SU-DHL-6 (cell line): ENCODE data around the gene PPME1.

Experiments
- H2AFZ ChIP-seq: fragments of 200-600 bp; sonication (generic); 2 replicates; pipeline ENCODE4 v1.6.1; 2014; ENCODE audit warnings: low read depth, mild to moderate bottlenecking, moderate library complexity, mixed read lengths, antibody characterized with exemption, low read length; ENCODE audit not compliant: severe bottlenecking
- H3F3A ChIP-seq: fragments of 200-600 bp; shearing (Covaris generic); 2 replicates; pipeline ENCODE4 v1.6.0; 2016; ENCODE audit warnings: antibody characterized with exemption, mild to moderate bottlenecking; ENCODE audit not compliant: insufficient read depth
- H3K27ac ChIP-seq: fragments of 200-600 bp; sonication (generic); 2 replicates; pipeline ENCODE4 v1.5.1; 2016; ENCODE audit warnings: low read depth, mild to moderate bottlenecking, low read length, moderate library complexity, mixed read lengths
- H3K27me3 ChIP-seq: fragments of 200-600 bp; sonication (generic), shearing (Covaris generic); 2 replicates; pipeline ENCODE4 v1.6.0; 2014; ENCODE audit warnings: mild to moderate bottlenecking, low read length
- H3K36me3 ChIP-seq: fragments of 200-600 bp; sonication (generic); 2 replicates; pipeline ENCODE4 v1.6.1; 2014; ENCODE audit warnings: mild to moderate bottlenecking, low read length, mixed read lengths
- H3K4me2 ChIP-seq: fragments of 300-600, 200-600 bp; shearing (Covaris generic), sonication (generic); 2 replicates; pipeline ENCODE4 v1.6.0; 2014; ENCODE audit warnings: low read length, low read depth, mild to moderate bottlenecking; ENCODE audit not compliant: poor library complexity, severe bottlenecking
- H3K4me3 ChIP-seq: fragments of 200-600 bp; sonication (generic); 2 replicates; pipeline ENCODE4 v1.5.1; 2014; ENCODE audit warnings: antibody characterized with exemption, low read length, mild to moderate bottlenecking, mixed read lengths; ENCODE audit not compliant: insufficient read depth, poor library complexity, severe bottlenecking
- H3K79me2 ChIP-seq: fragments of 200-600 bp; sonication (generic); 2 replicates; pipeline ENCODE4 v1.6.1; 2014; ENCODE audit warnings: mild to moderate bottlenecking, low read length, moderate library complexity; ENCODE audit not compliant: insufficient read depth
- H3K9ac ChIP-seq: fragments of 200-600 bp; sonication (generic); 2 replicates; pipeline ENCODE4 v1.7.0; 2014; ENCODE audit warnings: mild to moderate bottlenecking, low read length
- H3K9me2 ChIP-seq: fragments of 200-600 bp; sonication (generic); replicated peaks from 2 replicates; pipeline ENCODE4 v1.6.1; 2014; ENCODE audit warnings: low read length; ENCODE audit not compliant: insufficient read depth
- H3K9me3 ChIP-seq: fragments of 200-600 bp; sonication (generic); 2 replicates; pipeline ENCODE4 v1.6.1; 2014; ENCODE audit warnings: low read length, mixed read lengths; ENCODE audit not compliant: insufficient read depth
- H4K20me1 ChIP-seq: fragments of 200-600 bp; sonication (generic); 2 replicates; pipeline ENCODE4 v1.6.1; 2014; ENCODE audit warnings: low read depth, mild to moderate bottlenecking, antibody characterized with exemption, low read length, moderate library complexity, mixed read lengths
- CTCF ChIP-seq: fragments of 200-600 bp; sonication (generic); IDR thresholded peaks from one replicate; pipeline ENCODE4 v1.5.1; 2017; ENCODE audit warnings: antibody characterized with exemption, mild to moderate bottlenecking, low read length, moderate library complexity; ENCODE audit not compliant: insufficient read depth, poor library complexity, severe bottlenecking
- EZH2phosphoT487 ChIP-seq: fragments of 200-600 bp; sonication (generic), shearing (Covaris generic); conservative IDR thresholded peaks from 2 replicates; pipeline ENCODE4 v1.6.1; 2018; ENCODE audit warnings: mild to moderate bottlenecking, antibody characterized with exemption, low read length, moderate library complexity, mixed read lengths

Gene PPME1

DNA sequence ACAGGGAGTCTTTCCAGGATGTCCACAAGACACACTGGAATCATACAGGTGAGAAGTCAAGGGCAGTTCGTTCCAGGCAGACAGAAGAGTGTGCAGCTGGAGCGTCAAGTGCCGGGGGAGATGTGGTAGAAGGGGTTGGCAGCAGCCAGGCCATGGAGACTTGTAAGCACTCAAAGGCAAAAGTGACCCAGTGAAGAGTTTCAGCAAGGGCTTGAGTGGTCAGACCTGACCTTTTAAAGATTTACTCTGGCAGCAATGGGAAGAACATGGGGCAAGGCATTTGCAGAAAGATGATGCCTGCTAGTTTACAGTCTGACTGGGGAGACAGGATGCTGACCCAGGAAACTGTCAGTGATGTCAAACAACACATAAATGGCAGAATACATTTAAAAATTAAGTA, 111.3 kb downstream of the PPME1 start:
- Histone ChIP-seq H3K79me2 (no peaks in the 10 kb centered on the region), H3F3A (no peaks in the 10 kb centered on the region), H3K4me3 (no peak overlapping the region), H4K20me1 (no peaks in the 10 kb centered on the region), H3K9ac (no peak overlapping the region), H3K27ac (no peak overlapping the region), H3K9me2 (no peaks in the 10 kb centered on the region), H3K4me2 (no peak overlapping the region), H3K36me3 (no peaks in the 10 kb centered on the region), H3K27me3 (no peaks in the 10 kb centered on the region), H3K9me3 (no peaks in the 10 kb centered on the region), H2AFZ (no peak overlapping the region)
- TF ChIP-seq CTCF = no peak
- TF ChIP-seq EZH2phosphoT487 = no peak

GRCh38 chr11:74282914-74283371, 111.9 kb downstream of the PPME1 start:
- Histone ChIP-seq H3K27me3 (no peaks in the 10 kb centered on the region), H3K4me3 (no peak overlapping the region), H3K9me2 (no peaks in the 10 kb centered on the region), H3K79me2 (no peaks in the 10 kb centered on the region), H3K36me3 (no peaks in the 10 kb centered on the region), H3K4me2 (no peak overlapping the region), H2AFZ (no peak overlapping the region), H3K27ac (no peak overlapping the region), H3K9me3 (no peaks in the 10 kb centered on the region), H4K20me1 (no peaks in the 10 kb centered on the region), H3F3A (no peaks in the 10 kb centered on the region), H3K9ac (no peak overlapping the region)
- TF ChIP-seq CTCF = no peak
- TF ChIP-seq EZH2phosphoT487 = no peak

DNA sequence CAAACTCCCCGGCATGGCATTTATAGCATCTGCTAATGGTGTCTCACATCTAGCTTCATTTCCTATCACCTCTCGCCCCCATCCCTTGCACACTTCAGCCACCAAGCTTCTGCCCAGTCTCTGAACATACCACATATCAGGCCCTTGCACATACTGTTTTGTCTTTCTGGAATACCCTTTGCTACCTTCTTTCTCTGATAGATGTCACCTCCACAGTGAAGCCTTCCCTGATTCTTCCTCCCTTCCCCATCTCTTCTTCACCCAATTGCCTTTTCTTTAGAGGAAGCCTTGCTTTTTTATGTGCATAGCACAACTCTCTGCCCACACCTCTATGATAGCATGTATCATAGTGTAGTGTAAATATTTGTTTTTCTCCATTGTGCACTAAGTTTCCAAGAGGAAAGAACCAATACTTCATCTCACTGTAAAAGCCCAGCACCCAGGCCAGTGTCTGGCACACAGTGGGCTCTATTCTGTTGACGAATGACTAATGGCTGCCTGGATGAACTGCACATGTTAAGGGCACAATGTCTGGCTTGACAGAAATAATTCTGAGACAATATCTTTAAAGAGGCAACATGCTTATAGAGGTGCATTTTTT, 112.6 kb downstream of the PPME1 start:
- no peak overlapping the region for H3K4me2 ChIP-seq

More for the DNA sequence above, 112.6 kb downstream of the PPME1 start:
- Histone ChIP-seq H3K27ac (no peak overlapping the region), H3K9me2 (no peaks in the 10 kb centered on the region), H3K79me2 (no peaks in the 10 kb centered on the region), H3F3A (no peaks in the 10 kb centered on the region), H3K9ac (no peak overlapping the region), H2AFZ (no peak overlapping the region), H3K4me3 (no peak overlapping the region), H3K27me3 (no peaks in the 10 kb centered on the region), H3K9me3 (no peaks in the 10 kb centered on the region), H4K20me1 (no peaks in the 10 kb centered on the region), H3K36me3 (no peaks in the 10 kb centered on the region)
- no peak for TF ChIP-seq EZH2phosphoT487
- TF ChIP-seq CTCF = no peak
